ENCODE measurements around the gene PPARG.
A peak's percentile ranks its signal among the peaks of the same experiment; 100 is the strongest.

The PPARG gene

DNA sequence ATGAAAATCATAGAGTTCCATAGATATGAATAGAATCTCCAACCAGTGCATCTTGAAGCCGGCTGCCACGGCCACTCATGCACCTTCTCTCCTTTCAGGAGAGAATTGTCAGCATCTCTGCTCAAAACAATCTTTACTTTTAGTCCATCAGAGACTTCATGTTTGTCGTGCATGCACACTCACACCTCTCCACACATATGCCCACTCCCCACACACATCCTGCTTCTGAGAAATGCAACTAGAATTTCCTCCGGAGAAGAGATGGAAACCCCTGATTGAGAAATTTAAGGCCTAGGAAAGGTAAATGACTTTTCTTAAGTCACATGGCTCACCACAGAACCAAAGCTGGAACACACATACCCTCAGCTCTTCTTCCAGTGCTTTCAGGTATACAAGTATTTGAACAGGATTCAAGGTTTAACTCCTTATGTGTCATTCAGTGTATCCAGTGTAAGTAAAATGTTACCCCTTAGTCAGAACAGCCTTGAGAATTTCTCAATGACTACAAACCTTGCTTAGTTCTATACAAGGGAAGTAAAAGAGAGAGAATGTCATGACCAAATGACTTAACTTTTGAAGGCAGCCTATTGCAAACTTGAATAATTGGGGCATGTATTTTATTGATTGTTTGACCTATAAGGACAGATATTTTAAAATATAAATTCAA is 126.3 kb downstream of the PPARG start:
- DNase-seq (ENCODE audit: low read depth), result no peak

DNA sequence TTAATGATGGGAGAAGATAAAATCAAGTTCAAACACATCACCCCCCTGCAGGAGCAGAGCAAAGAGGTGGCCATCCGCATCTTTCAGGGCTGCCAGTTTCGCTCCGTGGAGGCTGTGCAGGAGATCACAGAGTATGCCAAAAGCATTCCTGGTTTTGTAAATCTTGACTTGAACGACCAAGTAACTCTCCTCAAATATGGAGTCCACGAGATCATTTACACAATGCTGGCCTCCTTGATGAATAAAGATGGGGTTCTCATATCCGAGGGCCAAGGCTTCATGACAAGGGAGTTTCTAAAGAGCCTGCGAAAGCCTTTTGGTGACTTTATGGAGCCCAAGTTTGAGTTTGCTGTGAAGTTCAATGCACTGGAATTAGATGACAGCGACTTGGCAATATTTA is 127.9 kb downstream of the PPARG start:
- no peak for DNase-seq (ENCODE audit: low read depth)

DNA sequence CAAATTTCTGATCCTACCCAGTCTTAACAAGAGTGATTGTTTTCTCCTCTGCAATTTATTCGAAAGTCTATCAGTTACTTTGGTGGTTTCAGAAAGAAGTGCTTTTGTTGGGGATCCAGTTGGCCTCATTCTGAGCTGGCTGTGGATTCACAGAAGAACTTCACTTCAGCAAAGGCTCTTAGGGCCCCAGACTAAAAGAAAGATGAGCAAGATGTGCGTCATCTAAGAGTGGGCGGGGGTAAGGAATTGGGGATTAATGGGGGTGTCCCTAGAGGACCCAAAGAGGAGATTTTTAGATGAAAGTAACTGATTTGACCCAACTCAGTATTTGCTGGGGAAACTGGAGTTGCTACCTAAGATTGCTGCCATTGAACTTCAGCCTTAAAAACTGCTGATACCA is 131.5 kb downstream of the PPARG start:
- no peak for DNase-seq (ENCODE audit: low read depth)

DNA sequence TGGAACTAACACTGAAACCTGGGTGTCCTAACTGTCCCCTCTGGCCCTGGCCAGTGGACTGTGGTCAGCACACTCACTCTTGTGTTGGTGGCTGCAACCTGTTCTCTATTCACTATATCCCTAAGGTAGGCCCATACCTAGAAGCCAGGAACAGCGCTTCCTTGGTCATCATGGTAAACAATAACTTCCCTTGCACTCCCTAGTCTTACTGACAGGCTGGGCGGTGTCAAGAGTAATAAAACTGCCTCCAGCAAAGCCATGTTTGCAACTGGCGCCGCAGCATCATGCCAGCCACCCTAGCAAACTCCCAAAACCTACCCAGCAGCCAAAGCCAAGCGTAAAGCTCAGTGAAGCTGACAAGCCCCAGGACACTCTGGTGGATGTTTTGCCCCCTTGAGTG is 132.3 kb downstream of the PPARG start:
- no peak for DNase-seq (ENCODE audit: low read depth)

DNA sequence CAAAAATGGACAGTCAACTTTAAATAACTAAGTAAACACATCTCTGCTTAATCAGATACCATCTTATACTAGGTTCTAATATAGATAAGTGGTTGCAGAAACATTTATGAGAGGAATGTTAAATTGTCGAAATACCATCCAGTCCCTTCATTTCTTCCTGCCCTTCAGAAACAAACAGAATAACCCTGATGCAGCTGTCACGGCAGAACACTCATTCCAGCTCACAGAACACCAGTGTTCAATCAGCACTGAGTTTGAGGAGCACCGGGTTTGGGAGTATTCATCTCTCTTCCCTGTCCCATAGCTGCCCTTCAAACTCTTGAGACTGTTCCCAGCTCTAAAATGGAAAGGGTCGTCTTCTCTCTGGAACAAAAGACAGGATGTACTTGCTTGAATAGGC is 134.3 kb downstream of the PPARG start:
- DNase-seq (ENCODE audit: low read depth), result no peak

DNA sequence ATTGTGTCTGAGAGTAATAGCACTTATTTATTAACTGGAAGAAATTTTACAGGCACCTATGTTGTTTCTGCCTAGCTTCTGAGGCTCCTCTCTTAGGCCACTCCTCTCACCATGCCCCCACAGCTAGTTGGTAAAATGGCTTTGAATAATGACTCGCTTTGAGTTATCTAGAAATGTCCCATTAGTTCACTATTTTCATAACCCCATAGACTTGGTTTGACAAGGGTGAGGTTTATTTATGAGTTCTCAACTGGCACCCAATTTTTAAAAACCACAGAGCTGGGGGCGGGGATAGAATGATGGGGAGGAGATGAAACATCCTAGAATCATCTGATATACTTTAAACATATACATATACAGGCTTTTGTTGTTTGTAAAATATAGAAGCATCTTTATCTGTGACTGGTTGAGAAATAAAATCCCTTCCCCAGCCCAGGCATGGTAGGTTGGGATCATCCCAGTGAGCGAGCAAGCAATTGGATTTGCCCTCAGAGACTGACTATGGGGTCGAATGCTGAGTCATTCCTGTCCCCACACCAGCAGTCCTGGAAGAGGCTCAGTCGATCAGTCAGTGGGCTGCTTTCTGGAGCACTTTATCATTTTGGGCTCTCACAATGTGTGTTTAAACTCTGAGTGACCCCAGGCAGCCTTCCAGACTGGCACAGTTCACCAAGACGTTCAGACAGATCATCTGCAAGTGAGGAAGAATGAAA is 135.2 kb downstream of the PPARG start:
- DNase-seq (ENCODE audit: low read depth), result peak; percentile 52

DNA sequence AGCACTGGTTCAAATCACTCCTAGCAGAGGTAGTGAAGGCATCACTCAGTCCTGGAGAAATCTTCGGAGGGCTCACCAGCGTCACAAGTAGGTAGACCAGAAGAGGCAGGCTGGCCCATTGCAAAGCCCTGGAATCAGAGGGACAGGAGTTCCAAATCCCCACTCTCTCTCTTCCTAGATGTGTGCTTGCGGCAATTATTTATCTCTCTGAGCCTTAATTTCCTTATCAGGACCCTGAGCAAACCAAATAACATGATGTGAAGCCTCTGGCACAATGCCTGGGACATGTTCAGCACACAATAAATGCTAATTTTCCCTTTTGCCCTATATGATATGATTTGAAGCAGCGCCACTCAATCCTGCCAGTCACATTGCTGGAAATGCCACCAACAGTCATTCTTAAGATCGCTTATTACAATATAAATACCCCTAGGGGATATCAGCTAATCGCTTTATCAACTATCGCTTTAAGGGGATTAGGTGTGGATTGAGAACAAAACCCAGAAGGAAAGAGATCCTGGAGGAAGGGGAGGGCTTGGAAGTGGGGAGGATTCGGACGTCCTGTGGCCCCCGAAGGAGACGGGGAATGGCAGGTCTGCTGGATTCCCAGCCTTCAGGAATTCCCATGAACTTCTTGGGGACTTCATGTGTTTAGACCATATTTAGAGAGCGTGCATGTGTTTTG is 135.9 kb downstream of the PPARG start:
- DNase-seq (ENCODE audit: low read depth), result no peak

DNA sequence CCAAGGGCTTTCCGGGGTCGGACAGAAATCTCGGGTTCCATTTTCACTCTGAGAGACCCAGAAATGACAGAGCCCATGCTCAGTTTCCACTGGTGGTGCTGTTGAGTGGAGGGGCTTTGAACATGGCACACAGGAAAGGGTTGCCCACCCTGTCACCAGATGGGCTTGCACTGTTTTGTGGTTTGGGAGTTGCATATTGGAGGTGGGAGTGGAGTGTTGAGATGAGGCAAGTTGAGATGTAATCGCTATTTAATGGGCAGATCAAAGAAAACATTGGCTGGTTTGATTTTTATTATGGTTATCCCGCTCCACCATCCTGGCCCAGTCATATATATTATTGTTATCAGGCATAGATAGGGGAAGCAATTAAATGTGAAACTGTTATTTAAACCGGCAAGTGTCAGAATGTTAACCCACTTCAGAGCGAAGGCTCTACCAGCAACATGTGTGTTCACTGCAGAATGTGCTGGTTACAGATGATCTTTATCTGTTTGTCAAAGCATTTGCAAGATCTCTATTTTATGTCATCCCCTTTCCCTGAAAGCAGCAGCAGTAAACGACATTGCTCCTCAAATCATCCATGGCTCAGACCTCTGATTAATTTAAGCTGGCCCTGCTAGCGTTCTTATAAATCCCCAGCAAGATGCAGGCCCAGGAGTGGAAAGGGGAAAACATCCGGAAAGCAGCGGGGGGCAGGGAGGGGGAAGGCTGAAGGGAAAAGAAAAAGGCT is 137.1 kb downstream of the PPARG start:
- DNase-seq (ENCODE audit: low read depth), result no peak

DNA sequence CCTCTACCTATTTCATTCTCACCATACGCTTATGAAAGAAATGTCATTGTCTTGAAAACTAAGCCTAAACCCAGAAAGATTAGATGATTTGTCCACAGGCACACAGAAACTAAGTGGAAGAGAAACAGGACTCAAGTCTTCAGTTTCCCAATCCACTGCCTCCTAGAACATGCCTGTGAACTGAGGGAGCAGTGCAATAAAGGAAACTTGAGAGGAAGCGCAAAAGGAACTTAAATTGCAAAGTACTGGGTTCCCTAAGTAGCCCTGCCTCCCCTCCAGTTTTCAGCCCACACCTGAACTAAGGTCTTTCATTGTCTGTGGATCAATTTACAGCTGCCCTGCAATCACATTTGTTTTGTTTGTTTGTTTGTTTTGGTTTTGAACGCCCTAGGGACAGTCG is 138.7 kb downstream of the PPARG start:
- no peak for DNase-seq (ENCODE audit: low read depth)

DNA sequence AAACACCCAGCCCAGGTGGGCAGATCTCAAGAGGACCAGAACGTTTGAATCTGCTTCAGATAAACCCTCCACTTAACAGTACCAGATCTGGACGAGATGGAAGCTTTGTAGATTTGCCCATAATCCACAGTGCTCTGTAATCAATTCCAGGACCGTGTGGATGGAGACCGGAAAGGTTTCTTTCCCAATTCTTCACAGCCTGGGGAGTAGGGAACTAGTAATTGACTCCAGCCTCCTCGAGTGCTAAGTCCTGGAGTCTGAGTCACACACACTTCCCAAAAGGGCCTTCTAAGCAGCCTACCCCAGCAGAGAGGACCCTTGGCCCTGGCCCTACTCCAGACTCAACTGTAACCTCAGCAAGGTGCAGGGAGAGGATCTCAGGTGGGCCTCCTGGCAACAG is 139.3 kb downstream of the PPARG start:
- DNase-seq (ENCODE audit: low read depth), result no peak

DNA sequence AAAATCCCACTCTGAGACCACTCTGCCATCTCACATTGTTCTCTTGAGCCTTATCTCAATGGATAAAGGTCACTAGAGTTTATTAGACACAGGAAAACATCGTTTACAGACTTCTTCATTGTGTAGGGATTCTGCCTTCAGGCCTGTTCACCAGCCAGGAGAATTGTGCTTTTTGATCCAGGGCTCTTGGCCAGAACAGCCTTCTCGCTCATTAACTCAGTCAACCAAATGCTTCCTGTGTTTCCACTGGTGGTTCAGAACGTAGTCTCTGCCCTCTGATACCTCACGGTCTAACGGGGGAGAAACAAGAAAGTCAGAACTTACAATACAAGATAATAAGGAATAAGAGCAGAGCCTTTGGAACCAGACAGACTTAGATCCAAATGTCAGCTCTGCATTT is 141.2 kb downstream of the PPARG start:
- no peak for DNase-seq (ENCODE audit: low read depth)

DNA sequence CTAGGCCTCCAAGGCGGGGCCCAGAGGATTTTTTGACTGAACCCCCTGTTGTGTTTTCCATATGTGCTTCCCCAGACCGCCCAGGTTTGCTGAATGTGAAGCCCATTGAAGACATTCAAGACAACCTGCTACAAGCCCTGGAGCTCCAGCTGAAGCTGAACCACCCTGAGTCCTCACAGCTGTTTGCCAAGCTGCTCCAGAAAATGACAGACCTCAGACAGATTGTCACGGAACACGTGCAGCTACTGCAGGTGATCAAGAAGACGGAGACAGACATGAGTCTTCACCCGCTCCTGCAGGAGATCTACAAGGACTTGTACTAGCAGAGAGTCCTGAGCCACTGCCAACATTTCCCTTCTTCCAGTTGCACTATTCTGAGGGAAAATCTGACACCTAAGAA is 145.0 kb downstream of the PPARG start:
- DNase-seq (ENCODE audit: low read depth), result no peak

DNA sequence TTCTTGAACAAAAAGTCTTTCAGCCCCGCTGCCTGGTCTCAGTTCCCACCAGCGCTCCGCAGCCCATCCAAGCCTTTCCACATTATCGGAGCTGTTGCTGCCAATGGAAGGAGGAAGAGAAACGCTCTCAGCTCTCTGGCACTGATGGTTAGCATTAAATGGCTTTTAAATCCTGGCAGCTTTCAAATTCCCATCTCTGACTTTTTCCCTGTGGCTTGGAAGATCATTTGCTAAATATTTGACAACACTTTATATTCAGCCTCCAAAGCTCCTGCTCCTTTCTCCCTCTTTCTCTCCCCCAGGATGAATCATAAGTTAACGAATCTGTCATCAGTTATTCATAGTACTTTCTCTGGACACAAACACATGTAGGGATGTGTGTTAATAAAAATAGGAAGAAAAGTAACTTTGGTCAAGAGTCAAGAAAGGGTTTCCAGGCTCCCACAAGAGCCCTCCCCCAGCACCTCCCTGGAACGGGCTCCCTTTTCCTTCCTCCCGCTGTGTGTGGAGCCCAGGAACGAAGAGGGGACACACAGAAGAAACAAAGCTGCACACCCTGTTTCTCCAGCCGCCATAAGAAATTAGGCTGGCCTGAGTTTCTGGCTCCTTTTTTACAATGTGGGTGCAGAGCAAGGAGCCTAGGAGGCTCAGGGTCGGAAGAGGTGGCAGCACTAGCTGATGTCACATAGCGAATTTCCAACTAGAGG is 147.8 kb downstream of the PPARG start:
- peak; percentile 63 for DNase-seq (ENCODE audit: low read depth)

DNA sequence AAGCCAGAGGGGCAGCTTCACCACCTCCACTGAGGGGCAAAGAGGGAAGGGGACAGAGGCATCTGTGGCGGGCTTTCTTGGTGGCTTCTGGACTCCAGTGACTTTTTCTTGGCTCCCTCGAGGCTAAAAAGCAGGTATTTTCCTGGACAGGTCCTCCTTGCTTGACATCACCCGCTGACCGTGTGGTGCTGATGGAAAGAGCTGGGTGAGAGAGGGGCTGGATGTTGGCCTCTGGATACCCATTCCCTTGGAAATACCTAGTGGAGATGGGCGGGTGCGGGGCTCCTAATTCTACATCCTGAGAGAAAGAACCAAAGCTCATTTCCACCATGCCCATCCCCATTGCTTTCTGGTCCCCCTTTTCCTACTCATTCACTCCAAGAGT is 148.3 kb downstream of the PPARG start:
- DNase-seq (ENCODE audit: low read depth), result no peak

DNA sequence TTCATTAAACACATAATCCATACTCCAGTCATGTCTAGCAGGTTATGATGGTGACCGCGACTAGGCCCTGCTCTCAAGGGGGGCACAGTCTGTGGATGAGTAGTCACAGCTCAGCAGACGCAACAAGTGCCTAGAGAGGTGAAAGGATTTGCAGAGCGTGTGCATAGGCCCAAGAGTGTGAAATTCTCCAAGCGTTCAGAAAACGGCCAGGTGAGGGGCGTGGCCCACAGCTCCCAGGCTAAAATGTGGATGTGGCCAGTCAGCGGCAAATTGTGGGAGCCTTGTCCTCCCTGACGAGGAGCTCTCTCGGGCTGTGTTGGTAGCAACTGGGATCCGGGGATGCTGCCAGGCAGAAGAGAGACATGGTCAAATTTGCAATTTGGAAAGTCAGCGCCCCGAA is 149.0 kb downstream of the PPARG start:
- no peak for DNase-seq (ENCODE audit: low read depth)

DNA sequence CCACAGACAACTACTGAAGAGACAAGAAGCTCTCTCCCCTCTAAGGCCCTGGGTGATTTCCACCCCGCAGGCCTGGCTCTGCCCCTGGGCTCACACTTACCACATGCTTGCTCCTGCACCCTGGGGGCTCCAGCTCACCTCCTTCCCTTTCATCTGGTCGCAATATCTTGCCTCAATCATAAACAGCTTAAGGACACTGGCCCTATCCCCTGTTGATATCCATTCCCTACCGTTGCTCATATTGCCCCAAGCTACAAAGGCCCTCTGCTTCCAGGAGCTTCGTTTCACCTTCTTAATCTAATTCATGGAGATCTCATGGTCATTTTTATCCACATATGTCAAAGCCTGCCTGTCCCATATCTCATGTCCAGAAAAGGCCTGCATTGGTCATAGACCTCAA is 149.4 kb downstream of the PPARG start:
- no peak for DNase-seq (ENCODE audit: low read depth)

DNA sequence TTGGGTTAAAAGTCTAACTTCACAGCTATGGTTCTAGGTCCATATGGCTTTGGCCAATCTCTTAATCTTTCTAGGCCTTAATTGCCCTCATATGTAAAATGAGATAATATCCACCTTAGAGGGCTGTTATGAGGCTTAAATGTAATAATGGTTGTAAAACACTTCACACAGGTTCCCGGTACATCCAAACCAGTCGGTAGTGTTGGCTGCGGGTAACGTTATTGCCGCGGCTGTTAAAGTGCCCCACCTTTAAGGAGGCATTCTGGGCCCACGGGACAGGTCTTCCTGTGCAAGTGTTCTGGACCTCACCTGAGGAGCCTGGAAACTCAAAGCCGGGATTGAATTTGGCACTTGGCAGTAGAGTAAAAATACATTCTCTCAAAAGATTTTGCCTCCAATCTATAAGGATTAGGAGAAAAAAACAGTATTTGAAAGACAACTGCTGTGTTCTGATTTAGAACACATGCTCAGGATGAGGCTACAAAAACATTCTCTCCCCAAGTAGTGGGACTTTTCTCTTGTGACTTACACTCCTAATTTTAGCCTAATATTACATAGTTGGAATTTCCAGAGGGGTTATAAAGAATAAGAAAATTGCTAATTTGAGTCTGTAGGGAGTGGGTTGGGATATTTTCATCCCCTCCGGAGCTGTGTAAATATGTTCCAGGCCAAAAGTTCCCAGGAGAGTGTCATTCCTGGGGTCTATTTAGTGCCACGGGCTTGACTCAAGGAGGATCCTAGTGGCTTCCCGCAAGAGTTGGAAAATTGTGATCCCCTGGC is 150.5 kb downstream of the PPARG start:
- DNase-seq (ENCODE audit: low read depth), result no peak

DNA sequence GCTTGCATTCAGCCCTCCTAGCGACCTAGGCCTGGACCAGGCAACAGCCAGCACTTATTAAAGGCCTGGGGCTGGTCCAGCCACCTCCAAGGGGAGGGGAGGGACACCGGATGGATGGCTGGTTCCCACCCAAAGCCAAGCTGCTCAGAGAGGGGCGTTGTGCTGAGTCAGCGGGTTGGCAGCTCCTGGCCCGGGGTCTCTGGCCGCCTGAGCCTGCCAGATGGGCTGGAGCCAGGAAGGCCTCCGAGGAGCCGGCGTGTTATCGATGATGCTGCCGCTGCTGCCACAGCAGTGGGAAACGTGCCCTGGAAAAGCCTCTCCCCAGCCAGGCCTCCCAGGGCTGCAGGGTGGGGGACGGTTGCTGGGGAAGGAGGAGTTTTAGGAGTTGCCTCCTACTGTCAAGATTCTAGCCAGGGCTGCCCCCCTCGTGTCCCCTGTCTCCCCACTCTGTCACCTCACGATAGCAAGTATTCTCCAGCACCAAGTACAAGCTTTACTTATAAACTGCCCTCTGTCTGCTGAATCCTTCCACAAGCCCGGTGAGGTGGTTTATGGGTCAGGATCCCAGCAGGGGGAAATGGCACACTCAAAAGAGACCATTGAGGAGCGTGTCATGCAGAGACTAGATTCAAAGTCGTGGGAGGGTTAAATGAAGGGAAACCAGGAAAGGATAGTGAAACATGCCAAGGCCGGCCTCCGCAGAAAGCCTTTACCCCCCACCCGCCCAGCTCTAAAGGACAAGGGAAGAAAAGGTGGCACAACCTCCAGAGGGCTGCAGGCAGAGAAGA is 152.3 kb downstream of the PPARG start:
- peak; percentile 30 for DNase-seq (ENCODE audit: low read depth)

DNA sequence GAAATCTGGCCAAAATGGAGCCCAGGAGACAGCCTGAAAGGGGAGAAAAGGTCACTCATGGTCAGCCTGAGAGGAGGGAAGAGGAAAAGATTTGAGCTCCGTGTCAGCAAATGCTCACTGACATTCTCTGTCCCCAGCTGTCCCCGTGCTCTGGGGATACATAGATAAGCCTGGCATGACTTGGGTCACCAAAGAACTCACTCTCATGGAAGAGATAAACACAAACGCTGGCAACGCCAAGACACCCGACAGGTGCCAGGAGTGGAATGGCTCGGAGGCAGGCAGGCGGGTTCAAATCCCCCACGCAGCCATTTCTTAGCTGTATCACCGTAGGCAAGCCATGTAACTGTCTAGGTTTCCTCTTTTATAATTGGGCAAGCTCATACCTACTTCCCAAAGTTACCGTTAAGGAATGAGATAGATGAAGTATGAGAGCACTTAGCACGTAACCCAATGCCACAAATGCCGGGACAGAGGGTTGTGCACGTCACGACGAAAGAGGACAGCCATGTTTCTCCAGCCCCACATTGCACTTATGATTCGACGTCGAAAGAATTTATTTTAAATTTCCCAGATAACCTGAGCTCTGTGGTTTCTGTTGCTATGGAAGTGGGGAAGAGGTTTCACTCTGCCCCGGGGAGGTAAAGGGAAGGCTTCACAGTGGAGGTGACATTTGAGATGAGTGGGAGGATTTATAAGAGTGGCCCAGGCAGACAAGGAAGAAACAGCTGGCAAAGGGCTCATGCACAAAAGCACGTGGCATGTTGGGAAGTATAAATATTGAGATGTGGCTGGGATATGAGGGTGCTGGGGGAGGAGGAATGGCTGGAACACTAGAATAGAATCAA is 154.0 kb downstream of the PPARG start:
- DNase-seq (ENCODE audit: low read depth), result no peak

Measured in EH (cell line).